Superior temporal gyrus (tissue), 1 donor: Measurements from ENCODE around the gene PSMC5.

Source experiments
- DNase-seq: peaks from one replicate; pipeline ENCODE4 v3.0.0-alpha.2; 2016; ENCODE audit errors: extremely low spot score

Gene PSMC5

GRCh38 chr17:63820963-63821561 is 6.2 kb upstream of the PSMC5 start:
- DNase-seq: no peak

- DNase-seq: no peak
These were observed 5.4 kb upstream of the PSMC5 start for GRCh38 chr17:63821804-63822203.

GRCh38 chr17:63822537-63822936 is 4.7 kb upstream of the PSMC5 start:
- no peak for DNase-seq

GRCh38 chr17:63823659-63824331 is 3.4 kb upstream of the PSMC5 start:
- no peak for DNase-seq

- DNase-seq: no peak
These were observed 2.9 kb upstream of the PSMC5 start for GRCh38 chr17:63824362-63824761.

GRCh38 chr17:63826468-63827001 is 696 bp upstream of the PSMC5 start:
- DNase-seq: no peak

GRCh38 chr17:63827801-63828221 is 580 bp downstream of the PSMC5 start:
- no peak for DNase-seq

- no peak for DNase-seq
These were observed 1.7 kb downstream of the PSMC5 start for GRCh38 chr17:63828936-63829335.

GRCh38 chr17:63830278-63830677 is 3.0 kb downstream of the PSMC5 start:
- DNase-seq: no peak

GRCh38 chr17:63830904-63831491 is 3.8 kb downstream of the PSMC5 start:
- no peak for DNase-seq

GRCh38 chr17:63831505-63831904 is 4.3 kb downstream of the PSMC5 start:
- DNase-seq: no peak

GRCh38 chr17:63832014-63832413 is 4.8 kb downstream of the PSMC5 start:
- DNase-seq: no peak

- DNase-seq: no peak
These were observed 5.2 kb downstream of the PSMC5 start for GRCh38 chr17:63832455-63832854.

GRCh38 chr17:63833026-63833740 is 6.0 kb downstream of the PSMC5 start:
- DNase-seq: no peak

- DNase-seq: no peak
These were observed 6.6 kb downstream of the PSMC5 start for GRCh38 chr17:63833741-63834373.

- DNase-seq: peak; percentile 80
These were observed 7.4 kb downstream of the PSMC5 start for GRCh38 chr17:63834431-63835166.

GRCh38 chr17:63835167-63835720 is 8.0 kb downstream of the PSMC5 start:
- DNase-seq: no peak

GRCh38 chr17:63836811-63837210 is 9.6 kb downstream of the PSMC5 start:
- no peak for DNase-seq

GRCh38 chr17:63837480-63837879 is 10.2 kb downstream of the PSMC5 start:
- no peak for DNase-seq

GRCh38 chr17:63837962-63838600 is 10.8 kb downstream of the PSMC5 start:
- DNase-seq: no peak
